ES-I3 (cell line): ENCODE measurements around the gene ABHD1.
"Not testable (repeated sequence)": the region's sequence is repeated elsewhere in the genome, so short reads cannot be mapped to it uniquely, and the experiment has no call there.

ENCODE experiments used
- H3K36me3 ChIP-seq: 2 replicates; pipeline ENCODE4 v1.6.1; 2013; ENCODE audit warnings: mild to moderate bottlenecking, low read length, control low read depth, moderate library complexity; ENCODE audit not compliant: insufficient read depth
- H3K4me1 ChIP-seq: 2 replicates; pipeline ENCODE4 v1.6.1; 2013; ENCODE audit warnings: mild to moderate bottlenecking, control low read depth, low read length; ENCODE audit not compliant: insufficient read depth
- H3K9ac ChIP-seq: 2 replicates; pipeline ENCODE4 v1.6.1; 2013; ENCODE audit warnings: low read depth, mild to moderate bottlenecking, low read length, moderate library complexity
- H3K9me3 ChIP-seq: 2 replicates; pipeline ENCODE4 v1.6.1; 2013; ENCODE audit warnings: mild to moderate bottlenecking, low read length, moderate library complexity; ENCODE audit not compliant: control insufficient read depth, insufficient read depth

The ABHD1 gene

GRCh38 chr2:27111392-27112078 is 12.1 kb upstream of the ABHD1 start:
- H3K36me3 ChIP-seq, H3K9me3 ChIP-seq, H3K9ac ChIP-seq, H3K4me1 ChIP-seq: not testable (repeated sequence)

- no peaks in the 10 kb centered on the region for H3K9me3 ChIP-seq
- no peaks in the 10 kb centered on the region for H3K36me3 ChIP-seq
- no peaks in the 10 kb centered on the region for H3K4me1 ChIP-seq
- no peak overlapping the region for H3K9ac ChIP-seq
Measured at GRCh38 chr2:27115519-27115918, 8.1 kb upstream of the ABHD1 start.

GRCh38 chr2:27117995-27118524 is 5.6 kb upstream of the ABHD1 start:
- H3K36me3 ChIP-seq, result no peaks in the 10 kb centered on the region
- 0 out of 2 replicates have a peak, but pooled peaks cover 3% of the 10 kb centered on the region for H3K4me1 ChIP-seq
- H3K9ac ChIP-seq, result peak overlapping the region; percentile 55; the same call in 1 of the 2 replicates
- no peaks in the 10 kb centered on the region for H3K9me3 ChIP-seq

- no peaks in the 10 kb centered on the region for H3K9me3 ChIP-seq
- H3K36me3 ChIP-seq, result no peaks in the 10 kb centered on the region
- H3K4me1 ChIP-seq, result 0 out of 2 replicates have a peak, but pooled peaks cover 5% of the 10 kb centered on the region
- H3K9ac ChIP-seq, result peak within 1 kb of the TSS; percentile 55; the same call in 1 of the 2 replicates
Measured at GRCh38 chr2:27118525-27119329, 4.9 kb upstream of the ABHD1 start, which contains the start of gene CGREF1. Gene CGREF1 (minus strand): TSS chr2:27119128. CDS start chr2:27104366, 14,762 bp downstream.

- not testable (repeated sequence) for H3K4me1 ChIP-seq, H3K36me3 ChIP-seq, H3K9me3 ChIP-seq
- peak overlapping the region; percentile 55; the same call in 1 of the 2 replicates for H3K9ac ChIP-seq
Measured at GRCh38 chr2:27119330-27119670, 4.3 kb upstream of the ABHD1 start.

GRCh38 chr2:27121906-27122305 is 1.7 kb upstream of the ABHD1 start:
- no peaks in the 10 kb centered on the region for H3K9me3 ChIP-seq
- no peak overlapping the region for H3K9ac ChIP-seq
- H3K36me3 ChIP-seq, result no peaks in the 10 kb centered on the region
- H3K4me1 ChIP-seq, result peaks cover 10% of the 10 kb centered on the region; the same call in 1 of the 2 replicates

- Histone ChIP-seq H3K36me3 (no peaks in the 10 kb centered on the region), H3K9ac (peak overlapping the region; percentile 46; the same call in 1 of the 2 replicates), H3K9me3 (no peaks in the 10 kb centered on the region), H3K4me1 (peaks cover 10% of the 10 kb centered on the region; the same call in 1 of the 2 replicates)
Measured at GRCh38 chr2:27122791-27123190, 824 bp upstream of the ABHD1 start.

GRCh38 chr2:27125104-27125503 is 1.5 kb downstream of the ABHD1 start:
- no peaks in the 10 kb centered on the region for H3K36me3 ChIP-seq
- H3K9me3 ChIP-seq, result no peaks in the 10 kb centered on the region
- H3K9ac ChIP-seq, result no peak overlapping the region
- peaks cover 10% of the 10 kb centered on the region; the same call in 1 of the 2 replicates for H3K4me1 ChIP-seq

GRCh38 chr2:27126252-27126710 is 2.7 kb downstream of the ABHD1 start:
- peaks cover 10% of the 10 kb centered on the region; the same call in 1 of the 2 replicates for H3K4me1 ChIP-seq
- H3K36me3 ChIP-seq, result no peaks in the 10 kb centered on the region
- no peak overlapping the region for H3K9ac ChIP-seq
- no peaks in the 10 kb centered on the region for H3K9me3 ChIP-seq

GRCh38 chr2:27127883-27128667 is 4.5 kb downstream of the ABHD1 start:
- Histone ChIP-seq H3K9ac (no peak overlapping the region), H3K4me1 (peaks cover 7% of the 10 kb centered on the region; the same call in 1 of the 2 replicates)

GRCh38 chr2:27128668-27129571 is 5.3 kb downstream of the ABHD1 start:
- H3K9ac ChIP-seq, result no peak overlapping the region
- no peaks in the 10 kb centered on the region for H3K9me3 ChIP-seq
- H3K4me1 ChIP-seq, result peaks cover 10% of the 10 kb centered on the region; the same call in 1 of the 2 replicates
- peaks cover 8% of the 10 kb centered on the region for H3K36me3 ChIP-seq

More at GRCh38 chr2:27127883-27128667, 4.5 kb downstream of the ABHD1 start:
- Histone ChIP-seq H3K9me3 (no peaks in the 10 kb centered on the region), H3K36me3 (peaks cover 8% of the 10 kb centered on the region)

- Histone ChIP-seq H3K4me1 (peaks cover 6% of the 10 kb centered on the region; the same call in 1 of the 2 replicates), H3K9me3 (no peaks in the 10 kb centered on the region), H3K36me3 (peaks cover 8% of the 10 kb centered on the region), H3K9ac (no peak overlapping the region)
Measured at GRCh38 chr2:27130396-27130795, 6.8 kb downstream of the ABHD1 start.

- Histone ChIP-seq H3K4me1 (peaks cover 6% of the 10 kb centered on the region; the same call in 1 of the 2 replicates), H3K9ac (no peak overlapping the region), H3K36me3 (peaks cover 8% of the 10 kb centered on the region), H3K9me3 (no peaks in the 10 kb centered on the region)
Measured at GRCh38 chr2:27131429-27131828, 7.8 kb downstream of the ABHD1 start.
